ENCODE data around the gene PRRT4.
A peak's percentile ranks its signal among the peaks of the same experiment; 100 is the strongest.

Gene PRRT4

GRCh38 chr7:128343554-128344430 lies 17.7 kb downstream of the PRRT4 start, which contains the start of gene RBM28:
TSS of gene RBM28 (minus strand) at chr7:128343908. CDS start at chr7:128343793, 115 bp downstream.
- peak; percentile 85 for DNase-seq

GRCh38 chr7:128341733-128342132 lies 19.8 kb downstream of the PRRT4 start:
- no peak for DNase-seq

GRCh38 chr7:128335730-128336129 lies 25.8 kb downstream of the PRRT4 start:
- DNase-seq: no peak

GRCh38 chr7:128324368-128324680 lies 37.2 kb downstream of the PRRT4 start:
- DNase-seq: no peak

- DNase-seq: no peak
Observed at GRCh38 chr7:128323459-128324367, 37.8 kb downstream of the PRRT4 start.

GRCh38 chr7:128323040-128323439 lies 38.5 kb downstream of the PRRT4 start:
- no peak for DNase-seq

- DNase-seq: peak; percentile 8
Observed at GRCh38 chr7:128322040-128322643, 39.3 kb downstream of the PRRT4 start.

- no peak for DNase-seq
Observed at GRCh38 chr7:128321044-128321422, 40.5 kb downstream of the PRRT4 start.

GRCh38 chr7:128318691-128319090 lies 42.8 kb downstream of the PRRT4 start:
- DNase-seq: no peak

GRCh38 chr7:128311013-128311412 lies 50.5 kb downstream of the PRRT4 start:
- no peak for DNase-seq

- DNase-seq: no peak
Observed at GRCh38 chr7:128310499-128310898, 51.0 kb downstream of the PRRT4 start.

- DNase-seq: no peak
Observed at GRCh38 chr7:128309976-128310375, 51.5 kb downstream of the PRRT4 start.

- no peak for DNase-seq
Observed at GRCh38 chr7:128309124-128309523, 52.4 kb downstream of the PRRT4 start.

GRCh38 chr7:128307061-128307460 lies 54.4 kb downstream of the PRRT4 start:
- no peak for DNase-seq

- no peak for DNase-seq
Observed at GRCh38 chr7:128304212-128304611, 57.3 kb downstream of the PRRT4 start.

- no peak for DNase-seq
Observed at GRCh38 chr7:128303643-128304042, 57.8 kb downstream of the PRRT4 start.

GRCh38 chr7:128303133-128303532 lies 58.4 kb downstream of the PRRT4 start:
- DNase-seq: no peak

GRCh38 chr7:128302139-128302538 lies 59.4 kb downstream of the PRRT4 start:
- DNase-seq: no peak

Data from CD4-positive, alpha-beta T cell treated with Interleukin-17A for 4 hours (primary cell).